ENCODE measurements around the gene SOS2.

- no peak for TF ChIP-seq CTCF (IDR thresholded peaks at IDR 0.05)
- no peak for TF ChIP-seq POLR2A (IDR thresholded peaks at IDR 0.05)
Measured at GRCh38 chr14:50198499-50198898, 32.9 kb downstream of the SOS2 start.
